Activated naive CD4-positive, alpha-beta T cell treated with anti-CD3 and anti-CD28 coated beads, Interleukin-2, amount 50 U/mL, for 16 hours (primary cell): ENCODE data around the gene ACAA2.
"Not testable (repeated sequence)": the region's sequence is repeated elsewhere in the genome, so short reads cannot be mapped to it uniquely, and the experiment has no call there.

Experiments used
- DNase-seq: peaks from one replicate; pipeline ENCODE4 v3.0.0-alpha.2; 2020

ACAA2 gene

GRCh38 chr18:49844903-49845302 lies 31.6 kb upstream of the ACAA2 start:
- no peak for DNase-seq

- no peak for DNase-seq
Observed at GRCh38 chr18:49843778-49844625, 30.7 kb upstream of the ACAA2 start.

GRCh38 chr18:49843131-49843530 lies 29.8 kb upstream of the ACAA2 start:
- no peak for DNase-seq

- no peak for DNase-seq
Observed at GRCh38 chr18:49842656-49843055, 29.3 kb upstream of the ACAA2 start.

- DNase-seq, result no peak
Observed at GRCh38 chr18:49841236-49842217, 28.2 kb upstream of the ACAA2 start.

- DNase-seq, result no peak
Observed at GRCh38 chr18:49839012-49839411, 25.7 kb upstream of the ACAA2 start.

- DNase-seq, result no peak
Observed at GRCh38 chr18:49838381-49838780, 25.0 kb upstream of the ACAA2 start.

GRCh38 chr18:49837889-49838288 lies 24.6 kb upstream of the ACAA2 start:
- DNase-seq, result no peak

- DNase-seq, result not testable (repeated sequence)
Observed at GRCh38 chr18:49837316-49837835, 24.0 kb upstream of the ACAA2 start.

GRCh38 chr18:49835405-49835804 lies 22.1 kb upstream of the ACAA2 start:
- DNase-seq, result no peak

GRCh38 chr18:49834258-49834657 lies 20.9 kb upstream of the ACAA2 start:
- DNase-seq, result no peak

GRCh38 chr18:49833814-49834213 lies 20.5 kb upstream of the ACAA2 start:
- no peak for DNase-seq

- no peak for DNase-seq
Observed at GRCh38 chr18:49832221-49832647, 18.9 kb upstream of the ACAA2 start.

GRCh38 chr18:49827996-49828395 lies 14.7 kb upstream of the ACAA2 start:
- no peak for DNase-seq

- no peak for DNase-seq
Observed at GRCh38 chr18:49819823-49820671, 6.7 kb upstream of the ACAA2 start.

- DNase-seq, result no peak
Observed at GRCh38 chr18:49819071-49819662, 5.8 kb upstream of the ACAA2 start.

- no peak for DNase-seq
Observed at GRCh38 chr18:49817947-49818346, 4.6 kb upstream of the ACAA2 start.

GRCh38 chr18:49815927-49816326 lies 2.6 kb upstream of the ACAA2 start:
- no peak for DNase-seq

- no peak for DNase-seq
Observed at GRCh38 chr18:49814147-49814499, 790 bp upstream of the ACAA2 start.

GRCh38 chr18:49813069-49813318 lies 339 bp downstream of the ACAA2 start:
- DNase-seq, result peak; percentile 12

- no peak for DNase-seq
Observed at GRCh38 chr18:49812286-49813068, 856 bp downstream of the ACAA2 start.
